Stimulated activated naive B cell treated with anti-CD40 and anti-IgM and Interleukin-4, amounts not matched to agents 10 μg/mL and 1 μg/mL and 100 μg/mL, for 72 hours (primary cell): ENCODE data around the gene SORT1.

Source experiments
- ATAC-seq, 2 donors: fragments of 150-1000 bp; cut with Tn5 transposase; replicated peaks; 2 replicates each; pipeline ENCODE4 v1.10.0; 2021; ENCODE audit warnings: moderate library complexity in 1 of 2
- DNase-seq: peaks from one replicate; pipeline ENCODE4 v3.0.0; 2021
- H3K27ac Mint-ChIP-seq: one replicate; pipeline ENCODE4 v1.8.0; 2022; ENCODE audit warnings: mild to moderate bottlenecking, mixed read lengths
- H3K27me3 Mint-ChIP-seq, 2 donors: one replicate each; pipeline ENCODE4 v1.8.0; 2022; ENCODE audit warnings: mixed read lengths in 2 of 2
- H3K36me3 Mint-ChIP-seq, 2 donors: one replicate each; pipeline ENCODE4 v1.8.0; 2022; ENCODE audit warnings: mixed read lengths in 2 of 2, mild to moderate bottlenecking in 1 of 2
- H3K4me1 Mint-ChIP-seq, 2 donors: one replicate each; pipeline ENCODE4 v1.8.0; 2022; ENCODE audit warnings: mixed read lengths in 2 of 2, mild to moderate bottlenecking in 1 of 2
- H3K4me3 Mint-ChIP-seq, 2 donors: one replicate each; pipeline ENCODE4 v1.8.0; 2022; ENCODE audit warnings: mild to moderate bottlenecking in 2 of 2, mixed read lengths in 2 of 2, moderate library complexity in 1 of 2
- H3K9me3 Mint-ChIP-seq, 2 donors: one replicate each; pipeline ENCODE4 v1.8.0; 2022; ENCODE audit warnings: mixed read lengths in 2 of 2, mild to moderate bottlenecking in 1 of 2

The SORT1 gene

DNA sequence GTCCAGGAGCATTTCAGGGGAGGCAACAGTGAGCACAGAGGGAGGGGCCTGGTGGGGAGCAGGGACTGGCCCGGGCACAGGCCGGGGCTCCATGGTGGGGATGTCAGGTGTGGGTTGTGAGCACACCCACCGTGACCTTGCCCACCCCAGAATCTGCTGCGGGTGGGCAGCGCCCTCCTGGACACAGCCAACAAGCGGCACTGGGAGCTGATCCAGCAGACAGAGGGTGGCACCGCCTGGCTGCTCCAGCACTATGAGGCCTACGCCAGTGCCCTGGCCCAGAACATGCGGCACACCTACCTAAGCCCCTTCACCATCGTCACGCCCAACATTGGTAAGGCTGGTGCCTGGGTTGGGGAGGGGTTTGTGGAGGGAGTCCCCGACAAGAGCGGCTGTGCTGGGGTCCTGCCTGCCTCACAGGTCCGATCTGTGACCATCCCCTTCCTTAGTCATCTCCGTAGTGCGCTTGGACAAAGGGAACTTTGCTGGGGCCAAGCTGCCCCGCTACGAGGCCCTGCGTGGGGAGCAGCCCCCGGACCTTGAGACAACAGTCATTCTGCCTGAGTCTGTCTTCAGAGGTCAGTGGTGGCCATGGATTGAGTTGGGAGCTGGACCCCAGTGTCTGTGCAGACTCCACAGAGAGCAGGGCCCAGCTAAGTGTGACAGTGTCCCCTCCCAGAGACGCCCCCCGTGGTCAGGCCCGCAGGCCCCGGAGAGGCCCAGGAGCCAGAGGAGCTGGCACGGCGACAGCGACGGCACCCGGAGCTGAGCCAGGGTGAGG, 129.1 kb downstream of the SORT1 start:
- peaks cover 3 to 4% of the 10 kb centered on the region in 2 donors for H3K4me1 Mint-ChIP-seq
- H3K27ac Mint-ChIP-seq: no peak overlapping the region
- DNase-seq: no peak
- no peak for ATAC-seq
- no peak overlapping the region for H3K4me3 Mint-ChIP-seq
- H3K9me3 Mint-ChIP-seq: no peaks in the 10 kb centered on the region
- H3K36me3 Mint-ChIP-seq: no peaks in the 10 kb centered on the region
- H3K27me3 Mint-ChIP-seq: peaks cover 2 to 4% of the 10 kb centered on the region in 2 donors

- no peak overlapping the region for H3K4me3 Mint-ChIP-seq
- DNase-seq (no peak), ATAC-seq (no peak)
- peaks cover 10 to 11% of the 10 kb centered on the region in 2 donors for H3K27me3 Mint-ChIP-seq
- no peaks in the 10 kb centered on the region for H3K9me3 Mint-ChIP-seq
- no peak overlapping the region for H3K27ac Mint-ChIP-seq
- no peaks in the 10 kb centered on the region for H3K36me3 Mint-ChIP-seq
- H3K4me1 Mint-ChIP-seq: peaks cover 7 to 11% of the 10 kb centered on the region in 2 donors
These were observed 129.9 kb downstream of the SORT1 start for GRCh38 chr1:109267743-109268300.

DNA sequence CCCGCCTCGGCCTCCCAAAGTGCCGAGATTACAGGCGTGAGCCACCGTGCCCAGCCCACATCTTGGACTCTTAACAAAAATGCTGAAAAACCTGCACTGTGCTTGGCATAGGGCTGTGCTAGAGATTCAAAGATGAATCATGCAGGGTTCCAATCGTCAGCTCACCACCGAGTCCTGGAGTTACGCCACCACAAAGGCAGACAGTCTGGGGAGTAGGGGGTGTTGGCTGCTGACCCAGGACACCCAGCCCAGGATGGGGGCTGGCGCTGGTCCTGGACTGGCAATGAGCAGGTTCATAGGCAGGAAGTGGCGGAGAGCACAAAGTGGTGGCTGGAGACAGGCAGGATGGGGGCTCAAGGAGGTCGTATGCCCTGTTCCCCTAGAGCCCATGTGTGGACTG, 130.8 kb downstream of the SORT1 start:
- DNase-seq: no peak
- Mint-ChIP-seq H3K9me3 (no peaks in the 10 kb centered on the region), H3K4me1 (peaks cover 7 to 11% of the 10 kb centered on the region in 2 donors), H3K27ac (no peak overlapping the region), H3K4me3 (no peak overlapping the region), H3K36me3 (no peaks in the 10 kb centered on the region), H3K27me3 (peaks cover 10 to 13% of the 10 kb centered on the region in 2 donors)
- ATAC-seq: no peak

DNA sequence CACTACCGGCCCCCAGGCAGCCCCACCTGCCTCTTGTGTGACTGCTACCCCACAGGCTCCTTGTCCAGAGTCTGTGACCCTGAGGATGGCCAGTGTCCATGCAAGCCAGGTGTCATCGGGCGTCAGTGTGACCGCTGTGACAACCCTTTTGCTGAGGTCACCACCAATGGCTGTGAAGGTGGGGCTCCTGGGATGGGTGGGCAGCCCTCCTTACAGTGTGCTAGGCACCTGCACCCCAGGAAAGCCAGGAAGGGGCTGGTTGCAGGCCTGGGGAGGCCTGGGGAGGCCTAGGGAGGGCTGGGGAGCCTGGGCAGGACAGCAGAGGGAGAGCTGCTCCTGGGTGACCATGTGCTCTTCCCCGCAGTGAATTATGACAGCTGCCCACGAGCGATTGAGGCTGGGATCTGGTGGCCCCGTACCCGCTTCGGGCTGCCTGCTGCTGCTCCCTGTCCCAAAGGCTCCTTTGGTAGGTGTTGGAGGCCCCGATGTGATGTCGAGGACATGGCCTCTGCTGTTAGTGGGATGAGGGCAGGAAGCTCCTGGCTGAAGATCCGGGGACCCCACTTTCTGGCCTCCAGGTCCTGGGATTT, 131.9 kb downstream of the SORT1 start:
- Mint-ChIP-seq H3K36me3 (no peaks in the 10 kb centered on the region), H3K27me3 (peaks cover 10 to 13% of the 10 kb centered on the region in 2 donors), H3K27ac (no peak overlapping the region), H3K4me3 (no peak overlapping the region), H3K4me1 (peaks cover 7 to 11% of the 10 kb centered on the region in 2 donors), H3K9me3 (no peaks in the 10 kb centered on the region)
- ATAC-seq (no peak), DNase-seq (no peak)

DNA sequence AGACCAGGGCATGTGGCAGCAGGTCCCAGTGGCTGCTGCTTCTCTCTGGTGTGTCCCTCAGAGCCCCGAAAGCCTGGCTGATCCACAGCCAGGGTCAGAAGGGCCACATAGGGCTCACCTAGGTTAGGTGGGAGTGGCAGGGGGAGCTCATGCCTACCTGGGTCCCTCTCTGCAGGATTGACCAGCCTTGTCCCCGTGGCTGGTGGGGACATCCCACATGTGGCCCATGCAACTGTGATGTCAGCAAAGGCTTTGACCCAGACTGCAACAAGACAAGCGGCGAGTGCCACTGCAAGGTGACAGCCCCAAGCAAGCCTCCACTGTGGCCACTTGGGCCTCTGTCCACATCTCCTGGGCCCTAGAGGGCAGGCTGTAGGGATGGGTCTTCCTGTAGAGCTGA, 132.7 kb downstream of the SORT1 start:
- ATAC-seq (no peak), DNase-seq (no peak)
- H3K36me3 Mint-ChIP-seq: no peaks in the 10 kb centered on the region
- no peaks in the 10 kb centered on the region for H3K9me3 Mint-ChIP-seq
- no peak overlapping the region for H3K4me3 Mint-ChIP-seq
- H3K4me1 Mint-ChIP-seq: peaks cover 7 to 11% of the 10 kb centered on the region in 2 donors
- H3K27me3 Mint-ChIP-seq: peaks cover 10 to 13% of the 10 kb centered on the region in 2 donors
- H3K27ac Mint-ChIP-seq: no peak overlapping the region

- no peak for ATAC-seq
- Mint-ChIP-seq H3K4me3 (no peak overlapping the region), H3K27ac (no peak overlapping the region), H3K9me3 (no peaks in the 10 kb centered on the region), H3K36me3 (no peaks in the 10 kb centered on the region), H3K4me1 (peaks cover 7 to 11% of the 10 kb centered on the region in 2 donors), H3K27me3 (peaks cover 10 to 13% of the 10 kb centered on the region in 2 donors)
- no peak for DNase-seq
These were observed 133.4 kb downstream of the SORT1 start for GRCh38 chr1:109264379-109264755.

DNA sequence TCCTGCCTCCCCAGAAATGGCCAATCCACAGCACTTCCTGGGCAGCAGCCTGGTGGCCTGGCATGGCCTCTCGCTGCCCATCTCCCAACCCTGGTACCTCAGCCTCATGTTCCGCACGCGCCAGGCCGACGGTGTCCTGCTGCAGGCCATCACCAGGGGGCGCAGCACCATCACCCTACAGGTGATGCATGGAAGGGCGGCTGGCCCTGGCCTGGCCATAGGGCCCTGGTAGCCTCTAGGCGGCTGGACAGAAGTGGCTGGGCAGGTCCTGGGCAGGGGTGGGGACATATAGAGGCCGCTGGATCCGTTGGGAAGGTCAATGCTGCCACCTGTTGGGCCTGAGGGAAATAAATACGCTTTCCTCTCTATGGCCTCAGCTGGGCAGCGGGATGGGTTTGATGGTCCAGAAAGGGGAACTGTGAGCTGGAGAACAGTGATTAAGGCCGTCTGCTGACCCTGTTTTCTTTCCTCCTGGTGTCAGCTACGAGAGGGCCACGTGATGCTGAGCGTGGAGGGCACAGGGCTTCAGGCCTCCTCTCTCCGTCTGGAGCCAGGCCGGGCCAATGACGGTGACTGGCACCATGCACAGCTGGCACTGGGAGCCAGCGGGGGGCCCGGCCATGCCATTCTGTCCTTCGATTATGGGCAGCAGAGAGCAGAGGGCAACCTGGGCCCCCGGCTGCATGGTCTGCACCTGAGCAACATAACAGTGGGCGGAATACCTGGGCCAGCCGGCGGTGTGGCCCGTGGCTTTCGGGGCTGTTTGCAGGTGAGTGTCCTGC, 133.9 kb downstream of the SORT1 start:
- H3K9me3 Mint-ChIP-seq: no peaks in the 10 kb centered on the region
- ATAC-seq (peak; percentile 94 to 98), DNase-seq (peak; percentile 66)
- peaks cover 7 to 11% of the 10 kb centered on the region in 2 donors for H3K4me1 Mint-ChIP-seq
- peak overlapping the region; percentile 16 for H3K27ac Mint-ChIP-seq
- no peaks in the 10 kb centered on the region for H3K36me3 Mint-ChIP-seq
- H3K27me3 Mint-ChIP-seq: peaks cover 10 to 13% of the 10 kb centered on the region in 2 donors
- H3K4me3 Mint-ChIP-seq: no peak overlapping the region

DNA sequence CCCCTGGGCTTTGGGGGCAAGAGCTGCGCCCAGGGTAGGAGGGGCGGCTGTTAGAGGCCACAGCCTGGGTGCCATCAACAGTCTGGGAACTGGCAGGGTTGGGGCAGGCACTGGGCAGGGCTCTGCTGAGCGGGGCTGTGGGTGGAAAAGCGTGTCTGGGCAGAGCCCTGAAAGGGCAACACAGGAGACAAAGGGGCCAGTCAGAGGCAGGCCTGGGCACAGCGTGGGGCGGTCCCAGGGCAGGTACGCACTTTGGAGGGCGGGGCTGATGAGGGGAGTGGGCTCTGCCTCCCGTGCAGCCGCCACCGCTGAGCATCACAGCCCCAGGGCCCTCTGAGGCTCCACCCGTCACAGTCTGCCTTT, 134.5 kb downstream of the SORT1 start:
- peaks cover 7 to 11% of the 10 kb centered on the region in 2 donors for H3K4me1 Mint-ChIP-seq
- no peak overlapping the region for H3K27ac Mint-ChIP-seq
- DNase-seq: no peak
- peaks cover 10 to 13% of the 10 kb centered on the region in 2 donors for H3K27me3 Mint-ChIP-seq
- ATAC-seq: peak; percentile 5 to 10
- no peaks in the 10 kb centered on the region for H3K9me3 Mint-ChIP-seq
- no peaks in the 10 kb centered on the region for H3K36me3 Mint-ChIP-seq
- H3K4me3 Mint-ChIP-seq: no peak overlapping the region

DNA sequence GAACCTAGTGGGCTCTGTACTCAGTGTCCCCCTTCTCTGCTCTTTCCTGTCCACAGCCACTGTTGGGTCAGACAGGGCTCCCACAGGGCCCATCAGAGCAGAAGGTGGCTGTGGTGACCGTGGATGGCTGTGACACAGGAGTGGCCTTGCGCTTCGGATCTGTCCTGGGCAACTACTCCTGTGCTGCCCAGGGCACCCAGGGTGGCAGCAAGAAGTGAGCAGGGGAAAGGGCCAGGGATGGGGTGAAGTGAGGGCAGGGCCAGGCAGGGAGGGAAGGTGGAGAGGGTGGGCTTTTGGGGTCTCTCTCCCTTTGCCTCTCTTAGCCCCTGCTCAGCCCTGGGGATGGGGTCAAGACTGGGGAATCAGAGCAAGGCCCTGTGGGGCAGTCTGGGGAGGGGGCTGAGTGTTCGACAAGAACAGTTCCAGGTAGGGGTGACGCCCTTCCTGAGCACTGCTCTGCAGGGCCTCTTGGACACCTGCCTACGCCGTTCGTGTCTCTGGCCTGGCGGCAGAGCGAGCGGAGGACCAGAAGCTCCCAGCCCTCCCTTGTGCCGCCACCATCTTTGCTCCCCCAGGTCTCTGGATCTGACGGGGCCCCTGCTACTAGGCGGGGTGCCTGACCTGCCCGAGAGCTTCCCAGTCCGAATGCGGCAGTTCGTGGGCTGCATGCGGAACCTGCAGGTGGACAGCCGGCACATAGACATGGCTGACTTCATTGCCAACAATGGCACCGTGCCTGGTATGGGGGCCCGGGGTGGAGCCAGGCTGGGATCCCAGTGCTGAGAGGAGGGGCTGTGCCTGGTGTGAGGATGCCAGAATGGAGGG, 135.3 kb downstream of the SORT1 start:
- H3K4me3 Mint-ChIP-seq: no peak overlapping the region
- no peak overlapping the region for H3K27ac Mint-ChIP-seq
- peaks cover 6 to 11% of the 10 kb centered on the region in 2 donors for H3K4me1 Mint-ChIP-seq
- ATAC-seq (no peak), DNase-seq (no peak)
- no peaks in the 10 kb centered on the region for H3K36me3 Mint-ChIP-seq
- no peaks in the 10 kb centered on the region for H3K9me3 Mint-ChIP-seq
- peaks cover 10 to 13% of the 10 kb centered on the region in 2 donors for H3K27me3 Mint-ChIP-seq

- ATAC-seq: no peak
- H3K9me3 Mint-ChIP-seq: no peaks in the 10 kb centered on the region
- no peak for DNase-seq
- H3K36me3 Mint-ChIP-seq: no peaks in the 10 kb centered on the region
- peaks cover 6 to 11% of the 10 kb centered on the region in 2 donors for H3K4me1 Mint-ChIP-seq
- H3K4me3 Mint-ChIP-seq: no peak overlapping the region
- H3K27ac Mint-ChIP-seq: no peak overlapping the region
- H3K27me3 Mint-ChIP-seq: peaks cover 10 to 13% of the 10 kb centered on the region in 2 donors
These were observed 136.1 kb downstream of the SORT1 start for GRCh38 chr1:109261578-109261977.

- DNase-seq (no peak), ATAC-seq (no peak)
- Mint-ChIP-seq H3K4me3 (no peak overlapping the region), H3K9me3 (no peaks in the 10 kb centered on the region), H3K36me3 (no peaks in the 10 kb centered on the region), H3K4me1 (peaks cover 6 to 11% of the 10 kb centered on the region in 2 donors), H3K27me3 (peaks cover 10 to 13% of the 10 kb centered on the region in 2 donors), H3K27ac (no peak overlapping the region)
These were observed 136.7 kb downstream of the SORT1 start for GRCh38 chr1:109261006-109261405.

- Mint-ChIP-seq H3K27ac (peak overlapping the region; percentile 47), H3K36me3 (no peaks in the 10 kb centered on the region), H3K9me3 (no peaks in the 10 kb centered on the region), H3K4me1 (peaks cover 6 to 11% of the 10 kb centered on the region in 2 donors), H3K4me3 (no peak overlapping the region), H3K27me3 (peaks cover 20% of the 10 kb centered on the region in 2 donors)
- DNase-seq: no peak
- ATAC-seq: no peak
These were observed 137.8 kb downstream of the SORT1 start for GRCh38 chr1:109259674-109260557.
